HG03280 (cell line): Measurements from ENCODE around the gene ACP6.
"Not testable (repeated sequence)": the region's sequence is repeated elsewhere in the genome, so short reads cannot be mapped to it uniquely, and the experiment has no call there.

ENCODE experiments used
- ATAC-seq: cut with Tn5 transposase; IDR thresholded peaks from one replicate; pipeline ENCODE4 v1.9.1; 2021; ENCODE audit warnings: mild to moderate bottlenecking, moderate library complexity; ENCODE audit not compliant: unreplicated experiment

ACP6 gene

DNA sequence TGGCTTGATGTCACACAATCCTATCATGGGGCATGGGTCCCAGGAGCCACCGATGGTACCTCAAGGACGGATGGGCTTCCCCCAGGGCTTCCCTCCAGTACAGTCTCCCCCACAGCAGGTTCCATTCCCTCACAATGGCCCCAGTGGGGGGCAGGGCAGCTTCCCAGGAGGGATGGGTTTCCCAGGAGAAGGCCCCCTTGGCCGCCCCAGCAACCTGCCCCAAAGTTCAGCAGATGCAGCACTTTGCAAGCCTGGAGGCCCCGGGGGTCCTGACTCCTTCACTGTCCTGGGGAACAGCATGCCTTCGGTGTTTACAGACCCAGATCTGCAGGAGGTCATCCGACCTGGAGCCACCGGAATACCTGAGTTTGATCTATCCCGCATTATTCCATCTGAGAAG lies 46.3 kb downstream of the ACP6 start:
- no peak for ATAC-seq

DNA sequence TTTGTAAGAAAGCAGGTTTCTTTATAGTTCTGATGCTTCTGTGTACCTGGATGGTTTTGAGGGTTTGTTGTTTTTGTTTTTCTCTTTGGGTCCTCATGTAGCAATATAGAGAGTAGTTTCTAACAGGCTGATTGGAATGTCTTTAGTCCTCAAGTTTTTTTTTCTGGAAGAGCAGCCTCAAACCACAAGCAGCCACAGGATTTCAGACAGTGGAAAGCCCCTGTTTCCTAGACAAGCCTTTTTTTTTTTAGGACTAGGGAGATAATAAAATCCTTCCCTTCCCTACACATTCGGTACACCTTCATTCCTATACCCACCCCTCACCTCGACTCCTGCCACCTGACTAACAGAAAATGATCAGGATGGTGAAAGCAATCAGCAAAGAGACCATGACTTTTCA lies 47.6 kb downstream of the ACP6 start:
- no peak for ATAC-seq

DNA sequence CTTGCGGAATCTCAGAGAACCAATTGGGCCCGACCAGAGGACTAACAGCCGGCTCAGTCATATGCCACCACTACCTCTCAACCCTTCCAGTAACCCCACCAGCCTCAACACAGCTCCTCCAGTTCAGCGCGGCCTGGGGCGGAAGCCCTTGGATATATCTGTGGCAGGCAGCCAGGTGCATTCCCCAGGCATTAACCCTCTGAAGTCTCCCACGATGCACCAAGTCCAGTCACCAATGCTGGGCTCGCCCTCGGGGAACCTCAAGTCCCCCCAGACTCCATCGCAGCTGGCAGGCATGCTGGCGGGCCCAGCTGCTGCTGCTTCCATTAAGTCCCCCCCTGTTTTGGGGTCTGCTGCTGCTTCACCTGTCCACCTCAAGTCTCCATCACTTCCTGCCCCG lies 49.8 kb downstream of the ACP6 start:
- no peak for ATAC-seq

GRCh38 chr1:147619741-147620140 lies 50.6 kb downstream of the ACP6 start:
- no peak for ATAC-seq

DNA sequence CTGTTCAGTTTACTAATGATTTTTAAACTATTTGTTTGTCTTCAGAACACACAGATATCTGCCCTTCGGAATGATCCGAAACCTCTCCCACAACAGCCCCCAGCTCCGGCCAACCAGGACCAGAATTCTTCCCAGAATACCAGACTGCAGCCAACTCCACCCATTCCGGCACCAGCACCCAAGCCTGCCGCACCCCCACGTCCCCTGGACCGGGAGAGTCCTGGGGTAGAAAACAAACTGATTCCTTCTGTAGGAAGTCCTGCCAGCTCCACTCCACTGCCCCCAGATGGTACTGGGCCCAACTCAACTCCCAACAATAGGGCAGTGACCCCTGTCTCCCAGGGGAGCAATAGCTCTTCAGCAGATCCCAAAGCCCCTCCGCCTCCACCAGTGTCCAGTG lies 51.6 kb downstream of the ACP6 start:
- ATAC-seq: no peak

GRCh38 chr1:147618077-147618569 lies 52.2 kb downstream of the ACP6 start:
- ATAC-seq: no peak

DNA sequence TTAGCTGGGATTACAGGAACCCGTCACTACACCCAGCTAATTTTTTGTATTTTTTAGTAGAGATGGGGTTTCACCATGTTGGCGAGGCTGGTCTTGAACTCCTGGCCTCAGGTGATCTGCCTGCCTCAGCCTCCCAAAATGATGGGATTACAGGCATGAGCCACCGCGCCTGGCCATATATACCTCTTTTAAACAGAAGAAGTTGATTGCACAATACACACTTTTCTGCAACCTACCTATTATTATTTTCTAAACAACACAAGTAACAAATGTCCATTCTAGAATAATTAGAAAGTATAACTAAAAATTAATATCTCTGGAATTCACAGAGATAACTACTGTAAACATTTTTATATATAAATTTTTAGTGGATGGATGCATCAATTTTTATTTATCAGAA lies 55.4 kb downstream of the ACP6 start:
- not testable (repeated sequence) for ATAC-seq

GRCh38 chr1:147613506-147613905 lies 56.8 kb downstream of the ACP6 start:
- no peak for ATAC-seq

DNA sequence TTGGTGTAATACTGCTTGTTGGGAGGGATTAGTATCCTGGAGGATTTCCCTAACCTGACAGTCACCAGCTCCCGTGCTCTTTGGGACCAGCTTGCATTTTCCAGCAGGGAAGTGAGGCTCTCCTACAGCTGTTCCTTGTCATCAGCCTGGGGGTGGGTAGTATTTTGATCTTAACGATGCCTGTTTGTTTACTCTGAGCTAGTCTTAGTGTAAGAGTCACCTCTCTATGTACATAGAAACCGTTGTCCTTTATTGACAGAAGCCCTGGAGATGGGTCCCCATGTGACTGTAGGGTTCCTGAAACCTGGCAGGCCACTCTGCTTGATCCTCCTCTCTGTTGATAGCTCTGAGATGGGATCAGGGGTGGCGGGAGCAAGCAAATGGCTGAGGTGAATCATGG lies 58.0 kb downstream of the ACP6 start:
- no peak for ATAC-seq

GRCh38 chr1:147611586-147611985 lies 58.7 kb downstream of the ACP6 start:
- no peak for ATAC-seq

- ATAC-seq: peak; percentile 90
Measured at GRCh38 chr1:147611021-147611426, 59.3 kb downstream of the ACP6 start.

- no peak for ATAC-seq
Measured at GRCh38 chr1:147609358-147609757, 61.0 kb downstream of the ACP6 start.

GRCh38 chr1:147608596-147608995 lies 61.7 kb downstream of the ACP6 start:
- ATAC-seq: no peak

DNA sequence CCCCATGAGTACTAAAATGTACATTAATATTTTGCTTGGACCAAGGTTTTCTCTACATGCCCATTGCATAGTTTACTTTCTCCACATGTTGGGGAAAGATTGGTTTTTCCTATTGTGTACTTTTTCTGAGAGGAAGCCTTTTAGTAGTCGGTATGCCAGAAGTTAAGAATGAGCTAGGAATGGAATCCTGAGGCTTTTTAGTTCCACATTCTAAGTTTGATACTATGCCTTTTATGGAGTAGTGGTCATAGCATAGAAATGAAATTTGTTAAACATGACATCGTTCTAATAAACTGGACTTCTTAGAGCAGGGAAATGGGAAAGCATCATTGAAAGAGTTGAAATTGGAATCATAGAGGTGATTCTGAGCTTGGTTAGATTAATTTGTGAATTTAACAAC lies 64.7 kb downstream of the ACP6 start:
- ATAC-seq: no peak

- ATAC-seq: no peak
Measured at GRCh38 chr1:147603986-147604385, 66.3 kb downstream of the ACP6 start.

- no peak for ATAC-seq
Measured at GRCh38 chr1:147600119-147601111, 69.9 kb downstream of the ACP6 start.

GRCh38 chr1:147599362-147600118 lies 70.8 kb downstream of the ACP6 start:
- ATAC-seq: peak; percentile 77

DNA sequence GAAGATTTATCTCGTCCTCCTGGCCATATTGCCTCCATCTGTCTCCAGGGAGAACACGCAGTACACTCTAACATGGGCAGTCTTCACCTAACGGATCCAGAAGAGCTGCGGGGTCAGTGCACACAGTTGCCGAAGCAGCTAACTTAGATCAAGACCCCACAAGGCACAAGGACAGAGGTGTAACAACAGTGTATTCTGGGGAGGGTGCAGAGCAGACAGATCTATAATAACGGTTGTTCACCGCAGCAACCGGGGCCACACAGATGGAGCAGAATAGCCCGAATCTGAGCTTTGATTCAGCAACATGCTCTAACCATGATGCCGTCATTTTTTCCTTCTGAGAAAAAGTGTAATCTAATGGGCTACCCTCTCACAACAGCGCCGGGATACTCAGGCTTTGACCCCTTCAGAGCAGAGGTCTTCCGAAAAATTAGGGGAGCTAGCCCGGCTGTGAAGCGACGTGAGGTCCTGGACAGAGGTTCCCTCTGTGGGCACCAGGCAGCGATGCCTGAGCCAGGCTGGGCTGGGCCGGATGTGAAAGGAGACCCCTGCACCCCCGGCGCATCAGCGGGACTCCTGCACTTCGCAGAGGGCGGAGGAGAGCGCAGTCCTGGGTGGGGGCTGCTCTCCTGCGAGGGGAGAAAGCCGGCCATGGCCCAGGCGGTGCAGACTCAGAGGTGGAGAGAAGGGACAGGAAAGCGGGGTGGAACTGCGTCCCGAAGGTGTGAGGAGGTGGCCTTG lies 71.5 kb downstream of the ACP6 start:
- peak; percentile 1 for ATAC-seq

DNA sequence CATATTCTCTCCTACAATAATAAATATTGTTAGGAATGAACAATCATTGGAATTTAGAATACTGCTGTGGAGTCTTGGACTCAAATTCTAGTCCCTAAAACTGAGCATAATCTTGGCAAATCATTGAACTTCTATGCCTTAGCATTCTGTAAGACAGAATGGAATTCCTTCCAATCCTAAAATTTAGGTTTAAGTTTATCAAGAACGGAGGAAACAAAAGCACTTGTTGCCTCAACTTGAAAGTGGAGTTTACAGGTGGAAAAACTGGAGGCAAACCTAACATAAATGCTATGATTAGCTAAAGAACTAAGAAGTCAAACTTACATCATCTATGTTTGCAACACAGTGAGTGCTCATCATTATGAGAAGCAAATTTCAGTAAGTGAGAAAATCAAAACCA lies 73.3 kb downstream of the ACP6 start:
- no peak for ATAC-seq
